KMS-11 (cell line): ENCODE data around the gene OPTN.

Experiments used
- H2AFZ ChIP-seq: fragments of 200-600 bp; sonication (generic); 2 replicates; pipeline ENCODE4 v1.6.1; 2016; ENCODE audit warnings: antibody characterized with exemption, mixed run types, low read depth
- H3K27ac ChIP-seq: fragments of 200-600 bp; sonication (generic); 2 replicates; pipeline ENCODE4 v1.6.1; 2016; ENCODE audit warnings: mild to moderate bottlenecking, mixed run types
- H3K27me3 ChIP-seq: fragments of 200-600 bp; sonication (generic); 2 replicates; pipeline ENCODE4 v1.6.1; 2017; ENCODE audit warnings: mild to moderate bottlenecking, low read depth, mixed run types, moderate library complexity; ENCODE audit not compliant: insufficient read depth
- H3K36me3 ChIP-seq: fragments of 200-600 bp; sonication (generic); 2 replicates; pipeline ENCODE4 v1.6.1; 2017; ENCODE audit warnings: mild to moderate bottlenecking, mixed run types; ENCODE audit not compliant: insufficient read depth
- H3K4me1 ChIP-seq: fragments of 200-600 bp; sonication (generic); 2 replicates; pipeline ENCODE4 v1.6.1; 2016; ENCODE audit warnings: mild to moderate bottlenecking, low read depth, mixed run types; ENCODE audit not compliant: poor library complexity, severe bottlenecking
- H3K4me2 ChIP-seq: fragments of 200-600 bp; sonication (generic); 2 replicates; pipeline ENCODE4 v1.7.0; 2016; ENCODE audit warnings: mild to moderate bottlenecking, mixed run types
- H3K4me3 ChIP-seq: fragments of 200-600 bp; sonication (generic); IDR thresholded peaks from 2 replicates; pipeline ENCODE4 v1.6.1; 2017; ENCODE audit warnings: low read depth, low read length, mixed read lengths; ENCODE audit not compliant: insufficient read depth
- H3K79me2 ChIP-seq: fragments of 200-600 bp; sonication (generic); 2 replicates; pipeline ENCODE4 v1.6.1; 2016; ENCODE audit warnings: low read depth, mixed run types; ENCODE audit not compliant: insufficient read depth
- H3K9ac ChIP-seq: fragments of 200-600 bp; sonication (generic); 2 replicates; pipeline ENCODE4 v1.6.1; 2016; ENCODE audit warnings: mild to moderate bottlenecking, mixed run types
- H4K20me1 ChIP-seq: fragments of 200-600 bp; sonication (generic); 2 replicates; pipeline ENCODE4 v1.6.1; 2016; ENCODE audit warnings: mild to moderate bottlenecking, mixed run types; ENCODE audit not compliant: insufficient read depth
- CTCF ChIP-seq: fragments of 200-600 bp; sonication (generic); conservative IDR thresholded peaks from 2 replicates; pipeline ENCODE4 v1.6.1; 2017; ENCODE audit warnings: low read depth, mild to moderate bottlenecking, antibody characterized with exemption, low read length, moderate library complexity, mixed read lengths

Gene OPTN

GRCh38 chr10:13158401-13158800 lies 58.4 kb downstream of the OPTN start:
- no peak overlapping the region for H3K4me2 ChIP-seq
- H3K36me3 ChIP-seq, result no peaks in the 10 kb centered on the region
- no peak overlapping the region for H3K9ac ChIP-seq
- H2AFZ ChIP-seq, result no peak overlapping the region
- peaks cover 17% of the 10 kb centered on the region for H3K79me2 ChIP-seq
- peaks cover 16% of the 10 kb centered on the region for H3K4me1 ChIP-seq
- H3K27me3 ChIP-seq, result no peaks in the 10 kb centered on the region
- 0 out of 2 replicates have a peak, but pooled peaks cover 1% of the 10 kb centered on the region for H4K20me1 ChIP-seq
- TF ChIP-seq CTCF, result no peak
- no peak overlapping the region for H3K4me3 ChIP-seq
- H3K27ac ChIP-seq, result no peak overlapping the region

- Histone ChIP-seq H3K4me2 (peak within 1 kb of the TSS; percentile 70), H3K27me3 (no peaks in the 10 kb centered on the region), H3K27ac (peak within 1 kb of the TSS; percentile 23; the same call in 1 of the 2 replicates), H4K20me1 (0 out of 2 replicates have a peak, but pooled peaks cover 6% of the 10 kb centered on the region), H3K4me1 (peaks cover 31% of the 10 kb centered on the region), H3K79me2 (peaks cover 34% of the 10 kb centered on the region), H3K9ac (peak within 1 kb of the TSS; percentile 74), H2AFZ (peak within 1 kb of the TSS; percentile 81), H3K4me3 (peak within 1 kb of the TSS; percentile 80), H3K36me3 (no peaks in the 10 kb centered on the region)
- peak; percentile 98 for TF ChIP-seq CTCF
These were observed 61.2 kb downstream of the OPTN start, which contains the start of gene MCM10 for GRCh38 chr10:13160934-13161856. TSS of gene MCM10 (plus strand) at chr10:13161558. CDS start at chr10:13164203, 2,645 bp downstream.

GRCh38 chr10:13161857-13162271 lies 61.9 kb downstream of the OPTN start:
- Histone ChIP-seq H3K27me3 (no peaks in the 10 kb centered on the region), H2AFZ (peak overlapping the region; percentile 76; the same call in 1 of the 2 replicates), H3K9ac (peak overlapping the region; percentile 74), H4K20me1 (0 out of 2 replicates have a peak, but pooled peaks cover 6% of the 10 kb centered on the region), H3K27ac (peak overlapping the region; percentile 23; the same call in 1 of the 2 replicates), H3K4me3 (peak overlapping the region; percentile 80), H3K36me3 (no peaks in the 10 kb centered on the region), H3K4me1 (peaks cover 31% of the 10 kb centered on the region), H3K79me2 (peaks cover 36% of the 10 kb centered on the region), H3K4me2 (peak overlapping the region; percentile 70)
- no peak for TF ChIP-seq CTCF

GRCh38 chr10:13163859-13164258 lies 63.9 kb downstream of the OPTN start:
- Histone ChIP-seq H3K79me2 (peaks cover 41% of the 10 kb centered on the region), H3K4me3 (no peak overlapping the region), H3K36me3 (no peaks in the 10 kb centered on the region), H3K4me2 (no peak overlapping the region), H3K4me1 (peaks cover 31% of the 10 kb centered on the region), H3K9ac (no peak overlapping the region), H3K27ac (no peak overlapping the region), H3K27me3 (no peaks in the 10 kb centered on the region), H4K20me1 (0 out of 2 replicates have a peak, but pooled peaks cover 6% of the 10 kb centered on the region), H2AFZ (no peak overlapping the region)
- TF ChIP-seq CTCF, result no peak
